ENCODE data around the gene PPHLN1.

DNA sequence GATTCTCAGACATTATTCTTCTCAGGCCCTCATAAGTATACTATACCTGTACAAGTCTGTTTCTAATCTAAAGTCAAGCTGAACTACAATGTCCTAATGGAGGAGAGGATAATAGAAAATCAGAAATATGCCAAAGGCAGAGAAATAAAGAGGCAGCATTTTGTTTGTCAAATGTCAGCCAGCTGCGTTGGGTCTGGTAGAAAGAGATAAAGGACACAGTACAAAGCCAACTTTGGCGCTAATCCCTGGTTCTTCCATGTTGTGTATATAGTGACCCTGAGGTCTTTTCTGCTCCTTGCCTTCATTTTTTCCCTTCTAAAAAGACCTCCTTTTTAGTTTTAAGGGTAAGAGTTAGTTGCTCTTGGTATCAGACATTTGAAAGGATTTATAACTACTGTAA is 160.4 kb downstream of the PPHLN1 start:
- TF ChIP-seq HDGF (IDR thresholded peaks at IDR 0.05; ENCODE audit: borderline replicate concordance) (no peak), SUZ12 (IDR thresholded peaks at IDR 0.05) (no peak)
